ENCODE measurements around the gene KCNA5.

KCNA5 gene

DNA sequence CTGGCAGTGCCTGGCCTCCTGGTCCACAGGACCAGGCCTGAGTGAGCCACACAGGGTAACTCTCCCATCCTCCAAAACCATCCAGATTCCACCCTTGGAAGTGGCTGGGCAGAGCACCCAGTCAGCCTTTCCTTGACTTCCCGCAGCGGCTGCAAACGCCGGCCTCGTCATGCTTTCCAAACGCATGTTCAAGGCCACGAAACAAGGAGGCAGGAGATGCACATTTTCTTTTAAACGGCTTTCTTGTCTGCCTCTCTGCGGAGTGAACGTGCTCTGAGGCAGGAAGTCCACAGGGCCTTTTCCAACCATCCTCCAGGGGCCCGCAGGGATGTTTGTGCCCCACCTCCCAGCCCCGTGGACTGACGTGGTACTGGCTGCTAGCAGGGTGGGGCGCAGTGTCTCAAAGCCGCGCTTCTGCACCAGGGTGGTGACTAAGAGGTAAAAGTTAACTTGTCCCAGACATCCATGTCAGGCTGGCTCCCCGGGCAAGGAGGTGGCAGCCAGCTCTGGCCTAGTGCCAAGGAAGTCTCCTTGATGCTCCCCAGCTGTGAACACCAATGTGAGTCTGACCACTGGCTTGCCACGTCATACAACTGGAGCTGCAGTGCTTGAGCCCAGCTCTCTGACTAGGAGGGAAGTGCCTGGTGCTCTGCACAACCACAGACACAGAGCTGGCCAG lies 45.0 kb downstream of the KCNA5 start:
- H3K4me1 ChIP-seq (ENCODE audit: insufficient read depth, low read length) = no peaks in the 10 kb centered on the region
- H4K20me1 ChIP-seq (ENCODE audit: insufficient read depth, low read length) = no peaks in the 10 kb centered on the region; the same call in 1 of the 2 replicates
- no peaks in the 10 kb centered on the region for H3K36me3 ChIP-seq (ENCODE audit: insufficient read depth, low read length)
- no peak overlapping the region for H3K9ac ChIP-seq (ENCODE audit: low read depth, low read length)
- no peak overlapping the region for H3K4me2 ChIP-seq (ENCODE audit: insufficient read depth, low read length)
- H3K27me3 ChIP-seq (ENCODE audit: insufficient read depth, low read length, poor library complexity) = peaks cover 4% of the 10 kb centered on the region
- no peak overlapping the region for H3K4me3 ChIP-seq (ENCODE audit: low read depth in 1 of 2, low read length in 2 of 2)
- H3K27ac ChIP-seq (ENCODE audit: low read length) = no peak overlapping the region
- DNase-seq (no peak), ATAC-seq (ENCODE audit: insufficient read depth, low read depth) (no peak)
- H3K79me2 ChIP-seq (ENCODE audit: insufficient read depth, low read length) = no peaks in the 10 kb centered on the region
- no peaks in the 10 kb centered on the region for H3K9me3 ChIP-seq (ENCODE audit: insufficient read depth, low read length, severe bottlenecking)
- H2AFZ ChIP-seq (ENCODE audit: low read depth, low read length) = no peak overlapping the region
- TF ChIP-seq EZH2 (IDR thresholded peaks at IDR 0.05; ENCODE audit: borderline replicate concordance, low read depth, low read length, severe bottlenecking) (no peak), CTCF (IDR thresholded peaks at IDR 0.05; ENCODE audit: borderline replicate concordance, extremely low read depth, low read length, poor library complexity, severe bottlenecking) (no peak)

- no peaks in the 10 kb centered on the region for H3K9me3 ChIP-seq (ENCODE audit: insufficient read depth, low read length, severe bottlenecking)
- no peak overlapping the region for H3K27ac ChIP-seq (ENCODE audit: low read length)
- no peak overlapping the region for H3K9ac ChIP-seq (ENCODE audit: low read depth, low read length)
- no peaks in the 10 kb centered on the region for H3K79me2 ChIP-seq (ENCODE audit: insufficient read depth, low read length)
- no peaks in the 10 kb centered on the region for H3K4me1 ChIP-seq (ENCODE audit: insufficient read depth, low read length)
- DNase-seq (no peak), ATAC-seq (ENCODE audit: insufficient read depth, low read depth) (no peak)
- no peak for TF ChIP-seq CTCF (IDR thresholded peaks at IDR 0.05; ENCODE audit: borderline replicate concordance, extremely low read depth, low read length, poor library complexity, severe bottlenecking)
- no peak for TF ChIP-seq EZH2 (IDR thresholded peaks at IDR 0.05; ENCODE audit: borderline replicate concordance, low read depth, low read length, severe bottlenecking)
- no peaks in the 10 kb centered on the region for H3K36me3 ChIP-seq (ENCODE audit: insufficient read depth, low read length)
- H2AFZ ChIP-seq (ENCODE audit: low read depth, low read length) = no peak overlapping the region
- H3K4me3 ChIP-seq (ENCODE audit: low read depth in 1 of 2, low read length in 2 of 2) = no peak overlapping the region
- H3K4me2 ChIP-seq (ENCODE audit: insufficient read depth, low read length) = no peak overlapping the region
- H3K27me3 ChIP-seq (ENCODE audit: insufficient read depth, low read length, poor library complexity) = peaks cover 4% of the 10 kb centered on the region
- no peaks in the 10 kb centered on the region for H4K20me1 ChIP-seq (ENCODE audit: insufficient read depth, low read length)
Observed at GRCh38 chr12:5094551-5094950, 50.9 kb downstream of the KCNA5 start.

- peaks cover 6% of the 10 kb centered on the region for H3K27me3 ChIP-seq (ENCODE audit: insufficient read depth, low read length, poor library complexity)
- no peak overlapping the region for H3K9ac ChIP-seq (ENCODE audit: low read depth, low read length)
- no peaks in the 10 kb centered on the region for H3K9me3 ChIP-seq (ENCODE audit: insufficient read depth, low read length, severe bottlenecking)
- no peaks in the 10 kb centered on the region for H3K4me1 ChIP-seq (ENCODE audit: insufficient read depth, low read length)
- DNase-seq (no peak), ATAC-seq (ENCODE audit: insufficient read depth, low read depth) (no peak)
- H2AFZ ChIP-seq (ENCODE audit: low read depth, low read length) = no peak overlapping the region
- no peak overlapping the region for H3K4me3 ChIP-seq (ENCODE audit: low read depth in 1 of 2, low read length in 2 of 2)
- no peaks in the 10 kb centered on the region for H3K79me2 ChIP-seq (ENCODE audit: insufficient read depth, low read length)
- no peak overlapping the region for H3K4me2 ChIP-seq (ENCODE audit: insufficient read depth, low read length)
- H3K27ac ChIP-seq (ENCODE audit: low read length) = no peak overlapping the region
- no peaks in the 10 kb centered on the region for H3K36me3 ChIP-seq (ENCODE audit: insufficient read depth, low read length)
- TF ChIP-seq EZH2 (IDR thresholded peaks at IDR 0.05; ENCODE audit: borderline replicate concordance, low read depth, low read length, severe bottlenecking) (no peak), CTCF (IDR thresholded peaks at IDR 0.05; ENCODE audit: borderline replicate concordance, extremely low read depth, low read length, poor library complexity, severe bottlenecking) (no peak)
- H4K20me1 ChIP-seq (ENCODE audit: insufficient read depth, low read length) = no peaks in the 10 kb centered on the region
Observed at GRCh38 chr12:5094986-5095385, 51.3 kb downstream of the KCNA5 start.
